ENCODE measurements around the gene MAL.

DNA sequence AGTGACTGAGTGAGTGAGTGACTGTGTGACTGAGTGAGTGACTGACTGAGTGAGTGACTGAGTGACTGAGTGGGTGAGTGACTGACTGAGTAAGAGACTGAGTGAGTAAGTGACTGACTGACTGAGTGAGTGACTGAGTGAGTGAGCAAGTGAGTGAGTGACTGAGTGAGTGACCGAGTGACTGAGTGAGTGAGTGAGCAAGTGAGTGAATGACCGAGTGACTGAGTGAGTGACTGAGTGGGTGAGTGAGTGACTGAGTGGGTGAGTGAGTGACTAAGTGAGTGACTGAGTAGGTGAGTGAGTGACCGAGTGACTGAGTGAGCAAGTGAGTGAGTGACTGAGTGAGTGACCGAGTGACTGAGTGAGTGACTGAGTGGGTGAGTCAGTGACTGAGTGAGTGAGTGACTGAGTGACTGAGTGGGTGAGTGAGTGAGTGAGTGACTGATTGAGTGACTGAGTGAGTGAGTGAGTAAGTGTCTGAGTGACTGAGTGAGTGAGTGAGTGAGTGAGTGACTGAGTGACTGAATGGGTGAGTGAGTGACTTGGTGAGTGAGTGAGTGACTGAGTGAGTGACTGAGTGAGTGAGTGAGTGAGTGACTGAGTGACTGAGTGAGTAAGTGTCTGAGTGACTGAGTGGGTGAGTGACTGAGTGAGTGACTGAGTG, 13.3 kb downstream of the MAL start:
- TF ChIP-seq, protein P1, sequence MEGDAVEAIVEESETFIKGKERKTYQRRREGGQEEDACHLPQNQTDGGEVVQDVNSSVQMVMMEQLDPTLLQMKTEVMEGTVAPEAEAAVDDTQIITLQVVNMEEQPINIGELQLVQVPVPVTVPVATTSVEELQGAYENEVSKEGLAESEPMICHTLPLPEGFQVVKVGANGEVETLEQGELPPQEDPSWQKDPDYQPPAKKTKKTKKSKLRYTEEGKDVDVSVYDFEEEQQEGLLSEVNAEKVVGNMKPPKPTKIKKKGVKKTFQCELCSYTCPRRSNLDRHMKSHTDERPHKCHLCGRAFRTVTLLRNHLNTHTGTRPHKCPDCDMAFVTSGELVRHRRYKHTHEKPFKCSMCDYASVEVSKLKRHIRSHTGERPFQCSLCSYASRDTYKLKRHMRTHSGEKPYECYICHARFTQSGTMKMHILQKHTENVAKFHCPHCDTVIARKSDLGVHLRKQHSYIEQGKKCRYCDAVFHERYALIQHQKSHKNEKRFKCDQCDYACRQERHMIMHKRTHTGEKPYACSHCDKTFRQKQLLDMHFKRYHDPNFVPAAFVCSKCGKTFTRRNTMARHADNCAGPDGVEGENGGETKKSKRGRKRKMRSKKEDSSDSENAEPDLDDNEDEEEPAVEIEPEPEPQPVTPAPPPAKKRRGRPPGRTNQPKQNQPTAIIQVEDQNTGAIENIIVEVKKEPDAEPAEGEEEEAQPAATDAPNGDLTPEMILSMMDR (IDR thresholded peaks at IDR 0.05), result no peak
- TF ChIP-seq ZFX (IDR thresholded peaks at IDR 0.05; ENCODE audit: borderline replicate concordance), result no peak
